HCT116 (cell line): ENCODE results near the gene DENND5A. TPM values are rescaled to one million over a fixed set of nuclear protein-coding genes. Genes with fewer than 3 reads are reported as not detected.

Experiments
- ATAC-seq: fragments of 200-7000 bp; cut with Tn5 transposase; 2 replicates; pipeline ENCODE4 v1.9.1; 2020; ENCODE audit warnings: mild to moderate bottlenecking, moderate library complexity
- BruUV-seq: library from RNA; stranded (reverse); fragments of 400-500 nt; replicated peaks from 2 replicates; lab custom pipeline; 2021; lab: Mats Ljungman, UMichigan
- CTCF ChIA-PET: fragments of 300-600 bp; sonication (Branson Sonifier 250); formaldehyde crosslinking; loops from one replicate; lab custom pipeline; 2021; ENCODE audit warnings: antibody characterized with exemption; lab: Charles Lee
- POLR2A ChIA-PET: fragments of 300-600, 350-600 bp; sonication (Branson Sonifier 250); formaldehyde crosslinking; loops from one replicate; lab custom pipeline; 2021; ENCODE audit warnings: antibody characterized with exemption; lab: Charles Lee
- RAD21 ChIA-PET, 2 experiments: fragments of 300-600 bp; sonication (Branson Sonifier 250); formaldehyde crosslinking; loops; one replicate each; lab custom pipeline; 2023; ENCODE audit warnings: low total read pairs in 2 of 2; ENCODE audit not compliant: uncharacterized antibody in 2 of 2, unreplicated experiment in 2 of 2, low non-redundant PET in 1 of 2; lab: Charles Lee
- DNase-seq: peaks from one replicate; pipeline ENCODE4 v3.0.0-alpha.2; 2010; ENCODE audit warnings: low read depth, low spot score
- H2AFZ ChIP-seq: fragments of 200-600 bp; shearing (Covaris generic), sonication (generic); 2 replicates; pipeline ENCODE4 v1.6.1; 2017; ENCODE audit warnings: low read depth, mixed run types, mixed read lengths, antibody characterized with exemption, low read length; ENCODE audit not compliant: poor library complexity, severe bottlenecking
- H3K27ac ChIP-seq: 2 replicates; pipeline ENCODE4 v1.5.1; 2012; ENCODE audit warnings: low read depth, low read length
- H3K27me3 ChIP-seq: fragments of 200-600 bp; sonication (generic); 2 replicates; pipeline ENCODE4 v1.6.1; 2016; ENCODE audit warnings: mixed run types, low read length, mixed read lengths; ENCODE audit not compliant: insufficient read depth
- H3K36me3 ChIP-seq, 2 experiments: fragments of 200-500 bp in 1 of 2; fragments of 200-600 bp in 1 of 2; sonication (Bioruptor generic) in 1 of 2; sonication (generic) in 1 of 2; 2 replicates each; pipeline versions ENCODE4 v1.5.1 to v1.6.1; 2014 to 2016; ENCODE audit warnings: low read length in 2 of 2, inconsistent platforms in 1 of 2, mixed read lengths in 1 of 2, mixed run types in 1 of 2; ENCODE audit not compliant: insufficient read depth in 2 of 2, control insufficient read depth in 1 of 2
- H3K4me1 ChIP-seq, 2 experiments: fragments of 200-600 bp in 1 of 2; sonication (generic) in 1 of 2; 2 replicates each; pipeline versions ENCODE4 v1.5.1 to v1.6.1; 2012 to 2017; ENCODE audit warnings: low read length in 2 of 2, inconsistent platforms in 1 of 2, mild to moderate bottlenecking in 1 of 2, mixed read lengths in 1 of 2, mixed run types in 1 of 2, moderate library complexity in 1 of 2; ENCODE audit not compliant: insufficient read depth in 2 of 2, control insufficient read depth in 1 of 2
- H3K4me2 ChIP-seq: fragments of 200-600 bp; sonication (generic); 2 replicates; pipeline ENCODE4 v1.6.1; 2017; ENCODE audit warnings: mixed run types, low read length, mixed read lengths
- H3K4me3 ChIP-seq, 2 experiments: fragments of 200-600 bp in 1 of 2; sonication (generic) in 1 of 2; replicated peaks in 1 of 2; 2 replicates each; pipeline ENCODE4 v1.5.1; 2011 to 2016; ENCODE audit warnings: low read length in 2 of 2, control low read depth in 1 of 2, low read depth in 1 of 2, mild to moderate bottlenecking in 1 of 2, mixed read lengths in 1 of 2, mixed run types in 1 of 2
- H3K79me2 ChIP-seq: fragments of 200-600 bp; sonication (generic); 2 replicates; pipeline ENCODE4 v1.6.1; 2017; ENCODE audit warnings: mild to moderate bottlenecking, mixed run types, low read length, moderate library complexity, mixed read lengths; ENCODE audit not compliant: insufficient read depth
- H3K9ac ChIP-seq: fragments of 200-600 bp; sonication (generic); 2 replicates; pipeline ENCODE4 v1.6.1; 2016; ENCODE audit warnings: low read length, mixed read lengths
- H3K9me2 ChIP-seq: fragments of 200-600 bp; sonication (generic), shearing (Covaris generic); 2 replicates; pipeline ENCODE4 v1.6.1; 2017; ENCODE audit warnings: mixed run types, mild to moderate bottlenecking, moderate library complexity; ENCODE audit not compliant: insufficient read depth
- H3K9me3 ChIP-seq, 2 experiments: fragments of 200-500 bp in 1 of 2; fragments of 200-600 bp in 1 of 2; sonication (Bioruptor generic) in 1 of 2; sonication (generic) in 1 of 2; 2 replicates each; pipeline ENCODE4 v1.6.1; 2014 to 2017; ENCODE audit warnings: low read length in 2 of 2, mixed read lengths in 2 of 2, inconsistent platforms in 1 of 2, low read depth in 1 of 2, mild to moderate bottlenecking in 1 of 2, mixed run types in 1 of 2, moderate library complexity in 1 of 2; ENCODE audit not compliant: control insufficient read depth in 1 of 2, insufficient read depth in 1 of 2
- H4K20me1 ChIP-seq: fragments of 200-600 bp; sonication (generic), shearing (Covaris generic); 2 replicates; pipeline ENCODE4 v1.6.1; 2017; ENCODE audit warnings: mixed run types, mild to moderate bottlenecking, moderate library complexity; ENCODE audit not compliant: insufficient read depth
- EZH2 ChIP-seq: fragments of 200-600 bp; sonication (generic); IDR thresholded peaks from 2 replicates; pipeline ENCODE4 v1.6.1; 2017; ENCODE audit warnings: antibody characterized with exemption, mixed run types
- SIN3A ChIP-seq: IDR thresholded peaks from 2 replicates; pipeline ENCODE4 v1.6.1; 2012; ENCODE audit warnings: low read depth
- intact Hi-C: fragments of 100-400 bp; cut with micrococcal nuclease; formaldehyde crosslinking; loops from 2 replicates; pipeline ENCODE4 v1.10.0; 2022
- total RNA-seq: library from RNA; stranded (reverse); gene quantifications from one replicate; pipeline ENCODE4 v1.2.1, GENCODE V29; 2021; ENCODE audit not compliant: unreplicated experiment
- TF ChIP-seq, protein P1 (sequence below): IDR thresholded peaks from 2 replicates; pipeline ENCODE4 v1.6.1; 2012
- TF ChIP-seq, protein P2 (sequence below): IDR thresholded peaks from 2 replicates; pipeline ENCODE4 v1.6.1; 2012; ENCODE audit warnings: low read depth

Gene DENND5A
- total RNA-seq, 1 experiment from 2014 or later, result 48.6 TPM

DNA sequence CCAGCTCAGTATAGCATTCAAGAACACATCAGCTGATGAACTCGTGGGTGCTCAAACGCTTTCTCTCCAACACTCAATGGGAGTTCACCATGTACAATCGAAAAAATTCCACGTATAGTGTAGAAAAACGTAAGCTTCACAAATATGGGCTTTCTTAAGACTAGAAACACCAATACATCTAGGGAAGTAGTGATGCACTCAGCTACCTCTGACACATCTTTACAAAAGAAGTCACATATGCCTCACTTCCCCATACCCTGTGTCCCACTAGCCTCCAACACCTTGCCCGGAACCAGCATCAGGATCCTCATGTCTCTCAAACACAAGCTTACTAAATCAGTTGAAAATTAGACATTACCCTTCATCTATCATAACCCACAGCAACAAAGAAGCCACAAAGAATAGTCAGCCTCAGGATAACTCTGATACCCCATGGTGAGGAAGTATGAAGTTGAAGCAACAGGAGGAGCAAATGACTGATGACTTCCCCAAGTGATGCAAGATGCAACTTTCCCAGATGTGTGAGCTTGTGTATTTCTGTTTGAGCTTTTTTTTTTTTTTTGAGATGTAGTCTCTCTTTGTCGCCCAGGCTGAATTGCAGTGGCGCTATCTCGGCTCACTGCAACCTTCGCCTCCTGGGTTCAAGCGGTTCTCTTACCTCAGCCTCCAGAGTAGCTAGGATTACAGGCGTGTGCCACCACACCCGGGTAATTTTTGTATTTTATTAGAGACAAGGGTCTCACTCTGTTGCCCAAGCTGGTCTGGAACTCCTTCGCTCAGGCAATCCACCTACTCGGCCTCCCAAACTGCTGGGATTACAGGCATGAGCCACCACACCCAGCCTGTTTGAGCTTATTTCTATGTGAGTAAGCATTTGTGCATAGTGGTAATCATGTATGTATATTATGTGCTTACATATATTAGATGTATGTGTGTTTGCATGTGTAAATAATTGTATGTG, 8.5 kb upstream of the DENND5A start:
- Histone ChIP-seq H4K20me1 (no peaks in the 10 kb centered on the region), H3K79me2 (no peaks in the 10 kb centered on the region), H3K27me3 (no peaks in the 10 kb centered on the region), H3K9ac (no peak overlapping the region), H3K9me2 (no peaks in the 10 kb centered on the region), H3K36me3 (no peaks in the 10 kb centered on the region), H3K27ac (no peak overlapping the region), H3K9me3 (no peaks in the 10 kb centered on the region), H2AFZ (no peak overlapping the region), H3K4me1 (peaks cover 6 to 7% of the 10 kb centered on the region in 2 experiments), H3K4me3 (no peak overlapping the region), H3K4me2 (no peak overlapping the region)
- DNase-seq, result no peak
- BruUV-seq, result no TSS peak
- ChIA-PET RAD21 (no interaction called here), CTCF (no interaction called here), POLR2A (interaction anchor here (1.5 kb wide), 1 partner anchor 11 kb away, joined by 4 read pairs; no protein-coding TSS in a partner anchor)
- TF ChIP-seq, protein P1, sequence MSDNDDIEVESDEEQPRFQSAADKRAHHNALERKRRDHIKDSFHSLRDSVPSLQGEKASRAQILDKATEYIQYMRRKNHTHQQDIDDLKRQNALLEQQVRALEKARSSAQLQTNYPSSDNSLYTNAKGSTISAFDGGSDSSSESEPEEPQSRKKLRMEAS, result no peak
- intact Hi-C loops, result no loop called here
- ATAC-seq, result no peak

DNA sequence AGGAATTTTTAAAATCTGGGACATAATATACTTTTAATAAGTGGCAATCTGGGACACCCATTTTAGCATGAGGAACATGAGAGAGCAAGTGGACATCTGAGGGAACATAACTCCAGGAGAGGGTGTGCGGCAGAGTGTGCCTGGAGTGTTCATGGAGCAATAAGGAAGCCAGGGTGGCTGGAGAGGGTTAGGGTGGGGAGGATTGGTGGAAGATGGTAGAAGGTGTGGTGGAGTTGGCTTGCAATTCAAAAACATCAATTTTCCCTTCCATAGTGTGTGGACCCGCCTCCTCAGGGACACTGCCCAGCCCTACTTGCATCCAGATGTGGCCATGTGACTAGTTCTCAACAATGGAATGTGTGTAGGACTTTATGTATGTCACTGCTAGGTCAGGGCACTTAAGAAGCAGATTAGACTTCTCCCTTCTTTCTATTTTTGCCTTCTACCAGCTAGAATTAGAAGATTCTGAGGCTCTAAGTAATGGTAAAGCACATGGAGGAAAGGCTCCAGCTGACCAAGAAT, 4.4 kb upstream of the DENND5A start:
- no peaks in the 10 kb centered on the region for H3K36me3 ChIP-seq
- RAD21 ChIA-PET, result no interaction called here
- DNase-seq, result no peak
- H2AFZ ChIP-seq, result no peak overlapping the region
- ATAC-seq, result no peak
- intact Hi-C loops, result no loop called here
- TF ChIP-seq, protein P2, sequence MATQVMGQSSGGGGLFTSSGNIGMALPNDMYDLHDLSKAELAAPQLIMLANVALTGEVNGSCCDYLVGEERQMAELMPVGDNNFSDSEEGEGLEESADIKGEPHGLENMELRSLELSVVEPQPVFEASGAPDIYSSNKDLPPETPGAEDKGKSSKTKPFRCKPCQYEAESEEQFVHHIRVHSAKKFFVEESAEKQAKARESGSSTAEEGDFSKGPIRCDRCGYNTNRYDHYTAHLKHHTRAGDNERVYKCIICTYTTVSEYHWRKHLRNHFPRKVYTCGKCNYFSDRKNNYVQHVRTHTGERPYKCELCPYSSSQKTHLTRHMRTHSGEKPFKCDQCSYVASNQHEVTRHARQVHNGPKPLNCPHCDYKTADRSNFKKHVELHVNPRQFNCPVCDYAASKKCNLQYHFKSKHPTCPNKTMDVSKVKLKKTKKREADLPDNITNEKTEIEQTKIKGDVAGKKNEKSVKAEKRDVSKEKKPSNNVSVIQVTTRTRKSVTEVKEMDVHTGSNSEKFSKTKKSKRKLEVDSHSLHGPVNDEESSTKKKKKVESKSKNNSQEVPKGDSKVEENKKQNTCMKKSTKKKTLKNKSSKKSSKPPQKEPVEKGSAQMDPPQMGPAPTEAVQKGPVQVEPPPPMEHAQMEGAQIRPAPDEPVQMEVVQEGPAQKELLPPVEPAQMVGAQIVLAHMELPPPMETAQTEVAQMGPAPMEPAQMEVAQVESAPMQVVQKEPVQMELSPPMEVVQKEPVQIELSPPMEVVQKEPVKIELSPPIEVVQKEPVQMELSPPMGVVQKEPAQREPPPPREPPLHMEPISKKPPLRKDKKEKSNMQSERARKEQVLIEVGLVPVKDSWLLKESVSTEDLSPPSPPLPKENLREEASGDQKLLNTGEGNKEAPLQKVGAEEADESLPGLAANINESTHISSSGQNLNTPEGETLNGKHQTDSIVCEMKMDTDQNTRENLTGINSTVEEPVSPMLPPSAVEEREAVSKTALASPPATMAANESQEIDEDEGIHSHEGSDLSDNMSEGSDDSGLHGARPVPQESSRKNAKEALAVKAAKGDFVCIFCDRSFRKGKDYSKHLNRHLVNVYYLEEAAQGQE, result no peak
- TF ChIP-seq, protein P1, result no peak
- no peak for TF ChIP-seq SIN3A
- no peak for TF ChIP-seq EZH2
- TF ChIP-seq, all 23 proteins: peak for 0
- peaks cover 6 to 15% of the 10 kb centered on the region in 2 experiments for H3K4me1 ChIP-seq
- H3K4me3 ChIP-seq, result no peak overlapping the region
- H3K9ac ChIP-seq, result no peak overlapping the region
- no peak overlapping the region for H3K27ac ChIP-seq
- peaks cover 4% of the 10 kb centered on the region; the same call in 1 of the 2 replicates for H3K9me2 ChIP-seq
- H3K4me2 ChIP-seq, result no peak overlapping the region
- no TSS peak for BruUV-seq
- POLR2A ChIA-PET, result no interaction called here
- H4K20me1 ChIP-seq, result no peaks in the 10 kb centered on the region
- peaks cover 3% of the 10 kb centered on the region for H3K79me2 ChIP-seq
- H3K27me3 ChIP-seq, result no peaks in the 10 kb centered on the region
- no peaks in the 10 kb centered on the region for H3K9me3 ChIP-seq
- CTCF ChIA-PET, result no interaction called here
